Activated naive CD8-positive, alpha-beta T cell treated with anti-CD3 and anti-CD28 coated beads, Interleukin-2, amount 50 U/mL, for 16 hours (primary cell): Measurements from ENCODE around the gene SPTSSA.
"Not testable (repeated sequence)": the region's sequence is repeated elsewhere in the genome, so short reads cannot be mapped to it uniquely, and the experiment has no call there.

Experiments
- DNase-seq: peaks from one replicate; pipeline ENCODE4 v3.0.0-alpha.2; 2020; ENCODE audit warnings: low read depth, low spot score

SPTSSA gene

GRCh38 chr14:34426313-34427295 lies 35.4 kb downstream of the SPTSSA start:
- DNase-seq: no peak

- no peak for DNase-seq
These were observed 36.8 kb downstream of the SPTSSA start for GRCh38 chr14:34425095-34425851.

- no peak for DNase-seq
These were observed 37.6 kb downstream of the SPTSSA start for GRCh38 chr14:34424488-34424887.

GRCh38 chr14:34423445-34423844 lies 38.6 kb downstream of the SPTSSA start:
- DNase-seq: no peak

- no peak for DNase-seq
These were observed 41.4 kb downstream of the SPTSSA start for GRCh38 chr14:34420547-34421150.

- DNase-seq: no peak
These were observed 52.3 kb downstream of the SPTSSA start for GRCh38 chr14:34409721-34410120.

- no peak for DNase-seq
These were observed 54.1 kb downstream of the SPTSSA start for GRCh38 chr14:34407951-34408350.

GRCh38 chr14:34404416-34404815 lies 57.6 kb downstream of the SPTSSA start:
- no peak for DNase-seq

- no peak for DNase-seq
These were observed 58.4 kb downstream of the SPTSSA start for GRCh38 chr14:34403646-34404045.

- no peak for DNase-seq
These were observed 64.0 kb downstream of the SPTSSA start for GRCh38 chr14:34398024-34398423.

GRCh38 chr14:34387974-34388516 lies 74.0 kb downstream of the SPTSSA start:
- DNase-seq: no peak

- DNase-seq: no peak
These were observed 75.1 kb downstream of the SPTSSA start for GRCh38 chr14:34386865-34387485.

GRCh38 chr14:34385881-34386280 lies 76.2 kb downstream of the SPTSSA start:
- not testable (repeated sequence) for DNase-seq

- DNase-seq: no peak
These were observed 78.2 kb downstream of the SPTSSA start for GRCh38 chr14:34383839-34384238.
